Measurements from ENCODE around the gene GADD45A.
"Not testable (repeated sequence)": the region's sequence is repeated elsewhere in the genome, so short reads cannot be mapped to it uniquely, and the experiment has no call there.

The GADD45A gene

DNA sequence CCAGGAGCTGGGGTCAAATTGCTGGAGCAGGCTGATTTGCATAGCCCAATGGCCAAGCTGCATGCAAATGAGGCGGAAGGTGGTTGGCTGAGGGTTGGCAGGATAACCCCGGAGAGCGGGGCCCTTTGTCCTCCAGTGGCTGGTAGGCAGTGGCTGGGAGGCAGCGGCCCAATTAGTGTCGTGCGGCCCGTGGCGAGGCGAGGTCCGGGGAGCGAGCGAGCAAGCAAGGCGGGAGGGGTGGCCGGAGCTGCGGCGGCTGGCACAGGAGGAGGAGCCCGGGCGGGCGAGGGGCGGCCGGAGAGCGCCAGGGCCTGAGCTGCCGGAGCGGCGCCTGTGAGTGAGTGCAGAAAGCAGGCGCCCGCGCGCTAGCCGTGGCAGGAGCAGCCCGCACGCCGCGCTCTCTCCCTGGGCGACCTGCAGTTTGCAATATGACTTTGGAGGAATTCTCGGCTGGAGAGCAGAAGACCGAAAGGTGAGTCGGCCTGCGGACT, at the start of gene GADD45A:
Gene GADD45A (plus strand): TSS at position 135 of the 491 bp plus-strand sequence. CDS start 294 bp downstream, at position 429.
- DNase-seq = peak; percentile 81 to 99 (median 97)

DNA sequence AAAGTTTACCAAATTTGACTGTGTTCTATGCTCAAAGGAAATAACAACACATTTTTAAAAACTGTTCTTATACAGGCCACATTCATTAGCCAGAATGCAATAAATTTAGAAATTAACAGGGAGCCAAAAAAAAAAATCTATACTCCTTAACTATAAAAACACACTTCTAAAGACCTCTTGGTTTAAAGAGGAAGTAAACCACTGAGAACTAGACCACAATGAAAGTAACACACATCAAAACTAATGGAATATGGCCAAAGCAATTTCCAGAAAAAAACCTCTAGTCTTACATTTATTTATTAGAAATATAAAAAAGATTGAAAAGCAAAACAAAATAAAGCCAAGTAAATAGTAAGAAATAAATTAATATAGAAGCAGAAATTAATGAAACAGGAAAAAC, 48.9 kb upstream of the GADD45A start:
- DNase-seq = no peak

DNA sequence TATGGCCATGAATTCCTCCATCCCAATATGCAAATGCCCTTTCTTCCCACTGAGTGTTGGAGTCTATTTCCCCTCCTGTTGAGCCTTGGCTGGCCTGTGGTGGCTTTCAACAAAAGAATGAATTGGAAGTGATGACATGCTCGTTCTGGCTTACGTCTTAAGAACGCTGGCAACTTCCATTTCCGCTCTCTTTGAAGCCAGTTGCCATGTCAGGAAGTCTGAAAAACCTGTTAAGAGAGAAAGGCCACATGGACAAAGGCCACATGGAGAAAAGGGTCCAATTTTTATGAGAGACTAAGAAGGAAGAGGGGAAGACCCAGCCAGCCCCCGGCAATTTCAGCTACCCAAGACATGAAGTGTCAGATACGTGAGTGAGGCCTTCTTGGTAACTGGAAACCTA, 45.6 kb upstream of the GADD45A start:
- DNase-seq = no peak

DNA sequence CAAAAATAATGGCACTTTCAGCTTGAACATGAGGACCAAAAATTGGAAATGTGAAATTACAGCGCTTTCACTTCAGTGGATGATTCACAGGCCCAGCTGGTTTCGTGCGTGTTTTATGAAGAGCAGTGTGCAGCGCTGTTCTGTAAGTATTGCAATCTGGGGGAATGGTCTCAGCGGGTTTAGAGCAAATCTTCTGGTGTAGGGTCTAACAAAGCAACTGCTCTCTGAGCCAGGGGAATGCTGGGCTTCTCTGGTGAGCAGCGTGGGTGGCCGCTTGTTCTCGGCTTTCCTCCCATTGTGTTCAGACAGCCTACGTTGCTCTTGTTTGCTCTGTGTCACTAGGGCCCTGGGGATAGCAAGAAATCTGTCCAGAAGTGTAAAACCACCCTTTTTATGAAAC, 42.4 kb upstream of the GADD45A start:
- no peak for DNase-seq

DNA sequence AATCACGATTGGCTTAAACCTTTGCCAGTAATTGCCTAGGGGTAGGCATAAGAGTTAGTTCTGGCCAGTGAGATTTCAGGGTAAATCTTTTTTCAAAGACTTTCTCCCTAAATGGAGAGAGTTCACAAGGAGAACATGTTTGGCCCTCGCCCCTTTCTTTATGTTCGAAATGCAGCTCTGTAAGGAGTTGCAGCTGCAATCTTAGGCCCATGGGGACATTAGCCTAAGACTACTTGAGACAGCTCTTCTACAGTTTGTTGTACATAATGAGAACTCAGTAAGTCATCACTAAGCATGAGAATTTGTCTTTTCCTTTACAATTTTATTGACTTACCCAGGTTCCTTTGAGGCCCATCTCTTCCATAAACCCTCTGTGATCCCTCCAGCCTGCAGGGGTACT, 40.4 kb upstream of the GADD45A start:
- DNase-seq = no peak

GRCh38 chr1:67645495-67646144, 39.4 kb upstream of the GADD45A start:
- DNase-seq = no peak

DNA sequence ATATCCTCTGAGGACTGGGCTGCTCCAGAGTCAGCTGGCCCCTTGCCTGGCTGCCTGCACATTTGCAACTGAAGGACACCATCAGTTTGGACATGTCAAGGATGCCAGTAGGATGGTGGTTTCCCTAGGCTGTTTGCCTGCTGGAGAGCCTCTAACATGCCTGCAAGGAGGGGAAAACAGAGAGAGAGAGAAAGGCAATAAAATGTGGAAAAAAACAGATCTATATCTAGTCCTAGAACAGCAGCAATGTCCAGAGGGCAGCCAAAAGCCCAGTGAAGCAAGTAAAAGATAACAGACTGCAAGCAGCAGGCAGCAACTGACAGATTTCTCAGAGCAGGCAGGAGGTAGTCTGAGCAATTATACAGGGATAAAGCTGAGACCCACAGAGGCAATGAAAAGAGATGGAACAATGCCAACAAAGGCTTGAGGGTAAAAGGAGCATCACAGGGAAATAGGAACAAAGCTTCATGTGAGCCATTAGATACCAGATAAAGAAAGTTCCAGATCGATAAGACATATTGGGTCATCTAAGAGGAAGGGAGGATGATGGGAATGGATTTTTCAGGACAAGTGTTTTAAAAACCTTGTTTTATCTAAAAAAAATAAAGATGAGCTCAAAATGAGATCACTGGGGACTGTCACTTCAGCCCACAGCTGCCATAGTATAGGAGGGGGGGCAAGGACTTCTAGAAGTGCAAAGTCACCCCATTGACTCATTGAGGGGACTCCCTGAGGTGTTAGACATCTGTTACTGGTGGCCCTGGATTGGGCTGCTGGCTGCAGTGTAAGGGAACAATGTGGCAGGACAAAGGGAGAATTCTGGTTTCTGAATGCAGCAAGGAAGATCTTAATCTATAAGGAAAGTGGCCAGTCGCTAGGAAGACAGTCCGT, 38.6 kb upstream of the GADD45A start:
- DNase-seq = no peak

DNA sequence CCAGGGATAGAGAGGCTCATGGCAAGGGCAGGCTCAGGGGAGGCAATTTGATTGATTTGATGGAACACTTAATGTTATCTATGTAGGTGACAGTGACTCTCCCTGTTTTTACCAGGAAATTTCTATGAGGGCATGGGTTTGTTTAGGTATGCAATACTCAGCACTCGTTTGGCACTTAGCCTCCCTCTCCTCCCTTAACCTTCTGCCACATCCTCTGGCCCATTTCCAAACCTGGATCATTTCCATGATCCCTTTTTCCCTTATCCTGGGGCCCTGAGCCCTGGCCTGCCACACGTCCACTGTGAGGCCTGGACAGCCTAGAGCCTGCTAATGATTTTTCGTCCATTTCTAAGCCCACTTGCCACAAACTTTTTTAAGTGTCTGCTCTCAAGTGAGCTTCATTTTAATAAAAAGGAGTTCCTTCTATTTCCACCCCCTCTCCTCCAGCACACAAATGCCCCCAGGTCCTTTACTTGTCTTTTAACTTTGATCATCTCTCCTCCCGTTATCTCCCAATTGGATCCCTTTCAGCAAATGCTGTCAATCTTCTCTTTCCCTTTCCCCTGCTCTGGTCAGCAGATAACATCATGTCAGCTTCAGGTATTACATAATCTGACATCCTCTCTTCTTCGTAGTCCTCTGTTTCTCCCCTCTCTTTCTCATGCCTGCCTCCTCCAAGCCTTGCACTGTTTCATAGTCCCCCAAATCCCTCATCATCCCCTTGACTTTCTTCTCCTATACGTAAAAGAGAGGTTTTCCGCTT, 37.8 kb upstream of the GADD45A start:
- DNase-seq = no peak

DNA sequence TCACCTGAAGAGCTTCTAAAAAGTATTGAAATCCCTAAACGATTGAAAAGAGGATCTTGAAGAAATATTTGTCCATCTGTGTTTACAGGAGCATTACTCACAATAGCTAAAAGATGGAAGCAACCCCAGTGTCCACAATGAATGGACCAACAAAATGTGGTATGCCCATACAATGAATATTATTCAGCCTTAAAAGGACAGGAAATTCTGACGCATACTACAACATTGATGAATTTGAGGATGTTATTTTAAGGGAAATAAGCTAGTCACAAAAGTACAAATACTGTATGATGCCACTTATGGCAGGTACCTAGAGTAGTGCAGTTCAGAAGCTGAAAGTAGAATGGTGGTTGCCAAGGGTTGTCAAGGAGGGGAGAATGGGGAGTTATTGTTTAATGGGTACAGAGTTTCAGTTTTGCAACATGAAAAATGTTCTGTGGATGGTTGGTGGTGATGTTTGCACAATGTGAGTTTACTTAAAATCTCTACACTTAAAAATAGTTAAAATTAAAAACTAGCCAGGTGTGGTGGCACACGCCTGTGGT, 37.1 kb upstream of the GADD45A start:
- no peak for DNase-seq

GRCh38 chr1:67648582-67649326, 36.2 kb upstream of the GADD45A start:
- DNase-seq = no peak

DNA sequence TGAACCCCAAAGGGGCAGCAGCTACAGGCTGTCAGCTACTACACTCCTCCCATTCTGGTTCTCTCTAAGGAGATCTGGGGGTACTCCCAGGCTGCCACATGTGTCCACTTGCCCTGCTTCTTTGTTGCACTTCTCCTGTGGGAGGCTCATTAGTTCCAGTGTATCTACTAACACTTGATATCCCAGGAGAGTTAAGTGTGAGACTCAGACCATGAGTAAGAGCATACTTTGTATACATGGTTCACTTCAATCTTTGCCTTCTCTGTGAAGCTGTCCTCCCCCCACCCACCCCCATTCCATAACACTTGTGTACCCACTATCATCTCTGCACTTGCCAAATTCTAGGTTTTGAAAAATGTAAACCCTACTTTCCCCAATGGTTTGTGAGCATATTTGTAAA, 34.9 kb upstream of the GADD45A start:
- DNase-seq = no peak

DNA sequence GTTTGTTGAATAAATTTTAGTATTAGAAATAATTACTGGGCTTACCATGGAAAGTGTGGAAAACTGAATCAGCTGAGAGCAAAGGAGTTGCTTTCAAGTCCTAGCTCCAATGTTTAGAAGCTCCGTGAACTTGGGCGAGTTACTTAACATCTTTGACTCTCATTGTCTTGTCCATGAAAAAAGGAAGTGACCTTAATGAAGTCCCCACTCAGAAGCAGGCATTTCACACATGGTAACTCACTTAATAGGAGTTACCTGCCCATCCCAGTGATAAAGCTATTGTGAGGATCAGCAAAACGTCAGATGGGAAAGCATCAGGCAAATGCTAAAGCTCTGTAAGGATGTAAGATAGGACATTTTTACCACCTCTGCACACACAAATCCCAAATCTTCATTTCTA, 34.0 kb upstream of the GADD45A start:
- DNase-seq = no peak

GRCh38 chr1:67652800-67653199, 32.2 kb upstream of the GADD45A start:
- no peak for DNase-seq

DNA sequence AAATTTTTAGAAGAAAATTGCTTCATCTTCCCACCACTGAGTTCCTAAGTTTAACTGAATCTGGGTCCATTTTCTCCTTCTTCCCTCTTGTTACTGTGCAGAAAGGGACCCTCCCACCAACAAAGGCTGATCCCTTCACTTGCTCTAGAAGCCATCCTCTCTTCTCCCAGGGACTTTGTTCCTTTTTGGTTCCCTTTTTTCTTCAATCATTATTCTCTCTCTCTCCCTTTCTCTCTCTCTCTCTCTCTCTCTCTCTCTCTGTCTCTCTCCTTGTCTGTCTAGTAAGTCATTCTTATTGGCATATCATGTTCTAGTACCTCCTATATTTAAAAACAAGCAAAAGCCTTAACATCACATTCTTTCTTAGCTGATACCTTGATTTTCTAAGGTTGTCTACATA, 31.7 kb upstream of the GADD45A start:
- DNase-seq = no peak

GRCh38 chr1:67655581-67655980, 29.4 kb upstream of the GADD45A start:
- no peak for DNase-seq

DNA sequence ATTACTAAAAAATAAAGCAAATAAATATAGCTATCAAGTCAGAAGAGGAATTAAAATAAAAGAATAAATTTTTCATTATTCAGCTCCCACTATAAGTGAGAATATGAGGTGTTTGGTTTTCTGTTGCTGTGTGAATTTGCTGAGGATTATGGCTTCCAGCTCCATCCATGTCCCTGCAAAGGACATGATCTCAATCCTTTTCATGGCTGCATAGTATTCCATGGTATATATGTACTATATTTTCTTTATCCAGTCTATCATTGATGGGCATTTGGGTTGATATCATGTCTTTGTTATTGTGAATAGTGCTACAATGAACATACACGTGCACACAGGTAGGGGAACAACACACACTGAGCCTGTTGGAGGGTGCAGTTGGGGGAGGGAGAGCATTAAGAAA, 27.8 kb upstream of the GADD45A start:
- DNase-seq = not testable (repeated sequence)

DNA sequence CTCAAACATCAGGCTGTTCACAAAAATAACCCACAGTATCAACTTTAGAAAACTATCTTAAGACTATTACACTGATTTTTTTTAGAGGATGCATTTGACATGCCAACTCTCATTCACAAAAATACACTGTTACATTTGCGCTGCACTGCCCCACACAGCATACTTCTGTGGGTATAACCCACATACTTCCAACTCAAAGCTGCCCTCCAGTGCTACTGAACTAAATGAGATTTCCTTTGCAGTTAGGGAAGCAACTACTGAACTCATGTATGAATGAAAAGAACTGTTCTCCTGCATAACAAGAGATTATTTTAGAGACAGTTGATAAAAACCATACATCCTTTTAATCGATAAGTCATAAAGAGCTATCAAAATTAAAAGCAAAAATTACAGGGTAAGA, 25.8 kb upstream of the GADD45A start:
- no peak for DNase-seq

GRCh38 chr1:67662884-67663283, 22.1 kb upstream of the GADD45A start:
- no peak for DNase-seq

DNA sequence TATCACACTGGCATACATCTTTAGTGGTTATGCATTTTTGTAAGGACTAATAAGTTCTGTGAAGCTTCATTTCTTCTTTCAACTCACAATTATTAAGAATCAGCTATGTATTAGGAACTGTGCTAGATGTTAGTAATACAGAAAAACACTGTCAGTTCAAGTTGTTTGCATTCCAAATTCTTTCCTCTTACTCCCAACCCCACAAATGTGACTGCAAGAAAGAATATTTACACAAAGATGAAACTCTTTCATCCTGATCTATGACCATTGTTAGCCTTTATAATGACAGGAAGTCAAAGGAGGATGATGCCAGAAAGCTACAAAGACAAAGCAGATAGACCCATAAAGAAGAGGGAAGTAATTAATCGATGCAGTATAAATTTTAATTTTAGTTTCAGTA, 21.0 kb upstream of the GADD45A start:
- DNase-seq = no peak

GRCh38 chr1:67665307-67665706, 19.7 kb upstream of the GADD45A start:
- DNase-seq = not testable (repeated sequence)

DNA sequence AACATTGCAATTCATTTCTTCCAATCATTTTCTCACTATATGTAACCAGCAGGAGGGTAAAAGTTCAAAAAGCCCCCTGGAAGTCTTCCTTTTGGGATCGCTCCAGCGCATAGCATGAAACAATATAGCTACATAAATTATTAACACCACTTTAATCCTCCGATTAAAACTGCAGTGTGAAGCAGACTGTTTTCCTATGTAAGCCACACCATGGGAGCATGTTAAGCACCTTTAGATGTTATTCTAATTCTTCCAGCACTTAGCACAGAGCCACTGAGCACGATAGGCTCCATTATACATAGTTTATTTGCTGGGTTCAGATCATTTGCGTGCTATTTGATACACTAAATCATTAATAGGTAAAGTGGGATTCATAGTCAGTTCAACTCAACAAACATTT, 18.4 kb upstream of the GADD45A start:
- no peak for DNase-seq

Measured in nucleus accumbens (tissue), 56 donors.